Effector CD8-positive, alpha-beta T cell (primary cell): Measurements from ENCODE around the gene WARS2.

ENCODE experiments used
- DNase-seq: peaks from one replicate; lab custom pipeline; 2025; lab: John Stamatoyannopoulos, UW

Gene WARS2

DNA sequence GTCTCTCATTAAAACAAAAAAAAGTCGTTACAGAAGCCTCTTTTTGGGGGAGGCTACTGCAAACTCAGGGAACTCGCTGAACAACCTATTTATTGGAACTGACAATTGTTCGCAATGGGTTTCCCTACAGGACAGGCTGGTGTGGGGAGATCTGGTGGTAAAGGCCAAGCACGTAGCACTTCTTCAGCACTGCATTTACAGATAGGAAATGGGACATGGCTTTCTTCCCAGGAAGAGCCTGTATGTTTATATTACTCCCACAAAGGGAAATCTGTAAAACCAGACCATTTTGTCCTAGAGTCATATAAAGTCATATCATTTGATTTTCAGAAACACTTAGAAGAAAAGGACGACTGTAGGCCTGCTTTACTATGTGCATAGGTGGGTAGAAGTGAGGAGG lies 113.5 kb downstream of the WARS2 start:
- DNase-seq = no peak

DNA sequence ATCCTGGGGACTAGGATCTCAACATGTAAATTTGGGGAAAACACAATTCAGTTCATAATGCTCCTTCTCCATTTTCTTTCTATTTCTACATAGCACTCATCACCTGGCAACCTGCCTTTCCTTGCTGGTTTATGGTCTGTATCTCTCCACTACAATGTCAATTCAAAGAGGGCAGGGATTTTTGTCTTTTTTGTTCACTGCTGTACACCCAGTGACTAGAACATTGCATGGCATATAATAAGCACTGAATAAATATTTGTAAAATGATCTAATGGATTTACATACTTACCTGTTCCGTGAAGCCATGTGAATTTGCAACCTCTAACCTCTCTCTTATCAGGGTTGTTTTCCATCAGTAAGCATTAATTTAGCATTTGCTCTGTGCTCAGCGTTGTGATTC lies 124.9 kb downstream of the WARS2 start:
- DNase-seq = no peak

DNA sequence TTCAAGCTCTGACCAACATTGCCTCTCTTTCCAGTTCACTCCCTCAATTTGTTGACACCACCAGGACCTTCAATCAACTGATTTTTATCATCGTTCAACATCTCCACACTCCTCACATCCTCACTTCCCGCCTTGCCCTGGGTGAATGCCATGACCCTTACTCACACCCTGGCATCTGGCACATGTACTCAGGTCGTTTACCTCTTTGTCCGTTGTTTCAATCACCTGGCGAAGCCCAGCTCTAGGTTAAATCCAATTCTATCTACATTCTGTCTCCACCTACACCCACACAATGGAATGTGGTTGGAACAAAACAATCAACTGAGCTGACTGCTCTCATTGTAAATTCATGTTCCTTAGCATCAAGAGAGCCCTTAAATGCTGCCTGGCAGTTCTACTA lies 128.1 kb downstream of the WARS2 start:
- no peak for DNase-seq

DNA sequence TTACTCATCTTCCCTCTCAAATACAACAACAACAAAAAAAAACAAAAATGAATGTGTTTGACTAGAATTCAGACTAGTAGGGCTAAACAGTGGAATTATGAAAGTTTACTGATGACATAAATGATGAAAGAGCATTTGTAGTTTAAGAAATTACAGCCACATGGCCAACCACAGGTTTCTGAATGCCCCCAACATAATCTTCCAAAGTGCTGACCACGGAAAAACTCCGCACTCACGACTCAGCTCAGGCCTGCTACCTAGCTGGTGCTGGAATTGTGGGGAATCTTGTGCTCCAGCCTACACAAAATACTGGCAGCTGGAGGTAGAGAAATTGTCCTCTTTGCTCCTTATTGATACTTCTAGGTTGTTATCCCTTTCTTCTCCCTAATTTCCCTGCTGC lies 128.7 kb downstream of the WARS2 start:
- DNase-seq = no peak

DNA sequence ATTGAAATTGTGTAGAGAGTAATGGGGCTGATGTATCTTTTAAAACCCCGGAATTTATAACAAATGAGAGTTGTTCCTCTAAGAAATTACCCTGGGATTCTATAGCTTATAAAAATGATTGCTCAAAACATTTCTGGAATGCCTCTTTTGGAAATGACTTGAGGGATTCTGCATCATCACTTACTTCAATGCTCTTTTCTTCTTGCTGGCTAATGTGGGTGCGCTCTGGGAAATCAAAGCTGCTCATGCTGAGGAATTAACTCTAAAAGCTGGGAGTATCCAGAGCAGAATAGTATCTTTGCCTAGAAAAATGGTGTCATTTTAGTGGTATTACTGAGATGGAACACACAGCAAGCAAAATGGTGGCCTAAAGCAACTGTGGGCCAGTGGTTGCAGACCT lies 129.3 kb downstream of the WARS2 start:
- DNase-seq = no peak

DNA sequence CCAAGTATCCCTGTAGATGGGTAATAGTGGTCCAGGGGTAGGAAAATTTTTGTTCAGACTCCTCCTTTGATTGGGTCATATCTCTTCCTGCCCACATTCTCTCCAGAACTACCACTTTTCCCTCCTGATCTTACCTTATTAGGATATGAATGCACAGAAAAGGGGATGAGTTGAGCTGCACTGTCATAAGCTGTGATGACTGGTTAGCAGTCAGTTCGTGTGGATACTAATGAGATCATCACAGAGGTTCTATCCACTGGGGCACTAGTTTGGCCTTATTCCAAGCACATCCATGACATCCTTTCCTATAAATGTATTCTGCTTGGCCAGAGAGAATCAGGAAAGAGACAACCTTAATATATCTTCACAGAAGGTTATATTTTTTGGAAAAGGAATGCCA lies 130.3 kb downstream of the WARS2 start:
- DNase-seq = no peak

DNA sequence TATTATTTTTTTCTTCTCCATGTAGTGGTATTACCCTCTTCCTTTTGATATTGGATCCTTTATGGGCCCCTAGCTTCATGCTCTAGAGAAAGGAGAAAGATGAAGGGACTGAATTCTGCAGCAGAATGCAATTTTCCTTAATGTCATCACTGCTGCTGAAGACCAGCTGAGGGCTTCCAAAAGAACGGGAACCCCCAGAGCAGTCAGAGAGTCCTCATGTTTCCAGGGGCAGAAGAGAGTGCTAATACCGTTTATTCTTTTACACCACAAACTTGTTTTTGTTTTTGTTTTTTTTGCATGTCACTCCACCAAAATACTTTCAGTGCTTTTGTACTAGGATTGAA lies 131.2 kb downstream of the WARS2 start:
- DNase-seq = no peak

DNA sequence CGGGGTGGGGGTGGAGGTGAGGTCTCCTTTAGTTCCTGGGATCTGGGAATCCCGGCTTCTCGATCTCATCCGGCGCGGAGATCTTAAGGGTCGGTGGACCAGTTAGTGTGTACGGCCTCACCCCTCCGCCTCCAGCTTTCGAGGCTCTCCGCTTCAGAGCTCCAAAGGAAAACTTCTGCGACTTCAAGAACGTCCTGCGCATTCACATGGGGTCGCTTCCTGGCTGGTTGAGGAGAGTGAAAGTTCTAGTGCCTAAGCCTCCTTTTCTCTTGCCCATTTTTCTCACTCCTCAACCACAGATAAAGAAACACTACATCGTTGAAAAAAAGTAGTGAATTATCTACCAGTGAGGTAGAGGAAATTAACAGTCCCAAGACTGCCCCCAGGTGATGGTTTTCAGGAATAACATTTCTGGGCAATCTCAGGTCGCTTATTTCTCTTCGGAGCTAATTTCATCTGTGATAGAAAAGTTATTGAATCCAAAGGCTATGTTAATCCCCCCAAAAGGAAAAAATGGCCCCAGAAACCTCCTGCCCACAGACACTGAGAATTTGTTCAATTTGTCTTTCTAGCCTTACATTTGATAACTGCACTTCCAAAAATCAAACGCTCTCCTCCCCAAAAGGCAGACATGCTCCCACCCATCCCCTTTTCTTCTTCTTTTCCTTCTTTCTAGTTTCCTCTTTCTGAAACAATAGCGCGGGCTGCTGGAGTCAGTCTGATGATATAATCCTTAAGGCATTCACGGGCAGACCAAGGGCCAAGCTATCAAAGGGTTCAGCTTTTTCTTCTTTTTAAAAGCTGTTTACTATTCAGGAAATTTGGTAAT lies 131.8 kb downstream of the WARS2 start:
- no peak for DNase-seq

DNA sequence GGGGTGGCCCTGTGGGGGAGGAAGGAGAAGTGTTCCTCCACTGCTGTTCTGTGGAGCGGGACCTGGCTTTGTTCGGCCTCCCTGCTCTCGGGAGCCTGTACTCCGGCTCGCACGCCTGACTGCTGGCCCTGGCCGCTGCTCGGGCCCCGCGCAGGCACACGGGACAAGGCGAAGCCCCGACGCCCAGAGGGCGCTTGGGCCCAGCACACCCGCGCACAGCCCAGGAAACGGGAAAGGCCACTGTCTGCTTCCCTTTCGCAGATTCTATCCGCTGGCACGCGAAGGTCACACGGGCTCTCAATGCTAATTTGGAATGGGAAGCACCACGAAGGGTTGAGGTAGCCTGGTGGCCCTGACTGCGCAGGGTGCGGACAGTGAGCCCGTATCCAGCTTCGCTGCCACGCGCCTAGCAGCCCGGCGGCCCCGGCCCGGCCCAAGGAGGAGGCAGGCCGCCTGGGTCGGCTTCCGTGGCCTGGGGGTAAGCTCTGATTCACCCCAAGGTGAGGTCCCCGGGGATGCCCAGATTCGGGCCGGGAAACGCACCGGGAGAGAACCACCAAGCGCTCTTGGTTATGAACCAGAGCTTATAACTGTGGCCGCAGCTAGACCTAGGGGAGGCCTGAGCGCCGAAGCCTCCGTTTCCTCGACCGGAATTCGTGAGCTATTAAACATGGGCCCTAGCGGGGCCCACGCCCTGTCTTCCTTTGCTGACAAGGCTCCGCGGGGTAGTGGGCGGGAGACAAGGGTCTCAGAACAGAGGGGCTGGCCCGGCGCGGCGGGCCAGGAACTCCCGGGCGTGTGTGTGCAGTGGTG lies 132.6 kb downstream of the WARS2 start:
- no peak for DNase-seq

DNA sequence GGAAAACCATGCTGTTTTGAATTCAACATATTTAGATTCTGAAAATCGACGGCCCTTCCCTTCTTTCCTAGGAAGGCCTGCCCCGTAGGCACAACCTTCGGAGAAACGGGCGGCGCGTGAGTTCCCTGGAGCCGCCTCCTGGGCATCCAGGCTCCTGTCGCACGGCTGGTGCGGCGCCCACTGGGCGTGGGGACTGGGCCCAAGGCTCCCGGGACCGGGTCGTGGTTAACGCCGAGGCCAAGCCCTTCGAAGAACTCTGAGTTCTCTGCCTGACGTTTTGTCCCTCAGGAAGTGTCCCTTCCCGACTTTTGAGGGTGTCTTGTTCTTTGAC lies 133.1 kb downstream of the WARS2 start:
- no peak for DNase-seq

DNA sequence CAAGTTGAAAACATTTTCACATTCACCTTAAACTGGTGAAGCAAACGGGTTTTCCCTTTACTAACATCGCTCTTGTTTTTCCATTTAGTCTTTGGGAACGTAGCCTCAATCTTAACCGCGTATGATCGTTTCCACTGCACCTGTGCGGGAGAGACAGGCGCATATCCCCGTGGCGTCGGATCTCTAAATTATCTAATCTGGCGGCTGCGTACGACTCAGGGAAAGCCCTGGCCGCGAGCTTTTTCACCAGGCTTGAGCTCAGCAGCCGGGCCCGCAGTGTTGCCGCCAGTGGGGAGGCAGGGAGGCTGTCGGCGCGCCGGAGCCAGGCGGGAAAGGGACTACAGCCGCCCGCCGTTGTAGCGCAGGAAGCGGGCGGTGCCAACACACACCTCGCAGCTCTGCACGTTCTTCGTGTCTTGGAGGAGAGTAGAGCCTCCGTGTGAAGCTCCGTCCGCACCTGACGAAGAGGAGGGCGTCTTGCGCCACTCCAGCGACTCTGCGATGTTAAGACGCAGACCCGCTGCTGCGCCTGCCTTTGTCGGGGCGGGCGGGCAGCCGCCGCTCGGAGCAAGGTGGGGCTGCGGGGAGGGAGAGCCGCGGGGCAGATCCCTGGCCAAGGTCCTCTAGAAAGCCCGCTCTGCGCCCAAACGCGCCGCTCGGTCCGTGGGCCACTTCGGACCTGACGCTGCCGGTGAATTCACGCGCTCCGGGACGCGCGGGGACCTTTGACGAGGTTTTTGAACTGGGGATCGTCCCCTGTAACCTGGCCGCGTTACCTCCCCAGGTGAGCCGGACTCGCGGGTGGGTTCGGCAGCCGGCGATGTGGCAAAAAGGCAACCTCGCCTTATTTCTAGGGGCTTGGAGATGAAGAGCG lies 133.8 kb downstream of the WARS2 start:
- no peak for DNase-seq

DNA sequence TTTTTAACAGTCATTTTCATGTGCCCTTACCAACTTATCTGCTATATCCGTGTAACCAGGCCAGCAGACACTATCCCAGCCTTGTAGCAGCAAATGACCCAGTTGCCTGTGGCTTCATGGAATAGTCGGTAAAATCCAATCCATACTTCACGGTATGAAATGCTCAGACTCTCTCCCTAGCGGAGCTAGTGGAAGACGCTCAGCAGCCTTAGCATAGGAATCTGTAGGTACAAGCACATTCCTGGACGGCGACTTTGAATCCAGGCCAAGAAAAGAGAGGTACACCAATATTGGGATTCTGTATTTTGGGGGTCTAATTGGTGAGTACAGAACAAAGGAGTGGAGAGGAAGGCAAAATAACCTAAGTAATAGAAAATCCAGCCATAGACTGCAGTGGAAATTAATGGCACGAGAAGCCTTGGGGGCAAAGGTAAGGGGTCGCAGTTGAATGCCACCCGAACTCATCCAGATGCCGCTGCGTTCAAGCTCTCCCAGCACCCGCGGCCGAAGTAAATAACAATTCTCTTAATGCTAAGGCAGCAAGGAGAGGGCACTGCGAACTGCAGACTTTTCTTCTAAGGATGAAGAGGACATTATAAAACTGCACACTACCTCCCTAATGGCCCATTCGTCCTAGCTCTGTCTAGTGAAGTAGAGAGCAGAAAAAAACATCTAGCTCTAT lies 134.6 kb downstream of the WARS2 start:
- DNase-seq = no peak

DNA sequence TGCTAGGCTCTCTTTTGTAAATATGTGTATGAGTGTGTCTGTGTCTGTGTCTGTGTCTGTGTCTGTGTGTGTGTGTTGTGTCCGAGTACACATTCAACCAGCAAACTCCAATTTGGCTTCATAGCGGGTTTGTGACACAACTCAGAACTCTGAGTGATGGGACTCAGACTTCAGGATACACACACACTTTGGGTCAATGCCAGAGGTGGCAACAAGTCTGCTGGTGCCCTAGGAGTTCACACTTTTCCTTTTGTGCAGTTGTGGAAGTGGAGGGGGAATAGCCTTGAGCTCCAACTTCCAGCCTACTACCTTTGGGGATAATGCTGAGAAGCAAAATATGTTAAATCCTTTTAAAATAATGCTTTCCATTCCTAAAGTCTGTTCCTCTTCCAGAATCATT lies 135.7 kb downstream of the WARS2 start:
- no peak for DNase-seq

DNA sequence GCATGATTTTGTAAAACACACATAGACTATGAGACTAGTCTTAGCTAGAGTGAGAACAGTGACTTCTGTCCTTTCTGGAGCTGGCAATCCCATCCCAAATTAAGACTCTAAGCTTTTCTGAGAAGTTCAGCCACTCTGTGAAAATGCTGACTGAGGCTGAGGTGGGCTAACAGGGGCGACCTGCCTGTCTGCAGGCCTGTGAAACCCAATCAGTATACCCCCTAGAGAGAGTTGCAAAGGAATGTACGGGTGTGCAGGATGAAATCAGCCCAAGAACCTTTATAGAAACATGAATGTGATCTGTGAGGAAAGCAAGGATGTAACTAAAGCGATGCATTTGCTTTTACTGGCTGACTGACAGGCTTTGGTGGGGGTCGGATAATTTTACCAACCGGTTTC lies 136.3 kb downstream of the WARS2 start:
- no peak for DNase-seq

DNA sequence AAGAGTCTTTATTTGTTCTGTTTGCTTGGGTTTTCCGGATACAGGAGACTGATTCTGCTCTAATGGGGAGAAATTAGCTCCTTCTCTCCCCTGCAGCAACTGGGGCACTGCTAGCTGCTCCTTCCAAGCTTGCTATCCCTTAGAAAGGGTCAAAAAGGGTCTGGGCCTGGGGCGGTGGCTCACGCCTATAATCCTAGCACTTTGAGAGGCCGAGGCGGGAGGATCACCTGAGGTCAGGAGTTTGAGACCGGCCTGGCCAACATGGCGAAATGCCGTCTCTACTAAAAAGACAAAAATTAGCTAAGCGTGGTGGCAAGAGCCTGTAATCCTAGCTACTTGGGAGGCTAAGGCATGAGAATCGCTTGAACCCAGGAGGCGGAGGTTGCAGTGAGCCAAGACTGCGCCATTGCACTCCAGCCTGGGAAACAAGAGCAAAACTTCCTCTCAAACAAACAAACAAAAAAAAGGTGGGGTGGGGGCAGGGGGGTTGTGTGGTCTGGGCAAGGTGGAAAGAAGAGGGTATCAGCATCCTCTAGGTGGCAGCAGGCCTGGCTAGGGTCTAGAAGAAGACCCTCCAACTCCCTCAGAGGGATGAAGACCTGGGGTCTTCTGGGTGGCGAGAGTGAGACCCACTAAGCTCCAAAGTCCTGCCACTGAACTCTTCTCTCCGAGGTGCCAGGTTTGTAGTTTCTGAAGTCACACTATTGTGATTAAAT lies 136.9 kb downstream of the WARS2 start:
- DNase-seq = no peak

DNA sequence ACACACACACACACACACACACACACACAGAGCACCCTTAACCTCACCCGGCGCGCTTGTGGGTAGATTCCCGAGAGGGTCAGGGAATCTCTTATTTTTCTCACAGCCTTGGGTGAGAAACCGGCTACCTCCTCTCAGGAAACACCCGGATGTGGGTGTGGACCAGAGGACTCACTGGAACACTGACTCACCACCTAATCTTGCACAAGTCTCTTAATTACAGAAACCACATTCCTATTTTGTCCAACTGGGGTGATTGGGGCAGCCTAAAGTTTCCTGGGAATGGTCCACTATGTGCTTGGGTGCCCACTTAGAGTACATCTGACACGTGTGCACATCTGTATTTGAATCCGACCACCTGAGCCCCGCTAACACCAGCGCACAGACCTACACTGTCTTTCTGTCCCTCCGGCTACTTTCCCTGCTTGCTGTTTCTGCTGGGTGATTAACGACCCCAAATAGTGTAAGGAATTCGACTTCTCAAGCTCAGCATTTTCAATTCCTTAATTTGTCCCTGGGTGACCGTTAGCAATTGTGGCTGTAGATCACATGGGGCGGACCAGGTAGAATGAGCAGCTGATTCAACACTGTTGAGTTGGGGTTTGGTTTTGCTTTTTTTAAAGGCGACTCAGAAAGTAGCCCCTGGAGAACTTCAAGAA lies 138.3 kb downstream of the WARS2 start:
- DNase-seq = no peak

DNA sequence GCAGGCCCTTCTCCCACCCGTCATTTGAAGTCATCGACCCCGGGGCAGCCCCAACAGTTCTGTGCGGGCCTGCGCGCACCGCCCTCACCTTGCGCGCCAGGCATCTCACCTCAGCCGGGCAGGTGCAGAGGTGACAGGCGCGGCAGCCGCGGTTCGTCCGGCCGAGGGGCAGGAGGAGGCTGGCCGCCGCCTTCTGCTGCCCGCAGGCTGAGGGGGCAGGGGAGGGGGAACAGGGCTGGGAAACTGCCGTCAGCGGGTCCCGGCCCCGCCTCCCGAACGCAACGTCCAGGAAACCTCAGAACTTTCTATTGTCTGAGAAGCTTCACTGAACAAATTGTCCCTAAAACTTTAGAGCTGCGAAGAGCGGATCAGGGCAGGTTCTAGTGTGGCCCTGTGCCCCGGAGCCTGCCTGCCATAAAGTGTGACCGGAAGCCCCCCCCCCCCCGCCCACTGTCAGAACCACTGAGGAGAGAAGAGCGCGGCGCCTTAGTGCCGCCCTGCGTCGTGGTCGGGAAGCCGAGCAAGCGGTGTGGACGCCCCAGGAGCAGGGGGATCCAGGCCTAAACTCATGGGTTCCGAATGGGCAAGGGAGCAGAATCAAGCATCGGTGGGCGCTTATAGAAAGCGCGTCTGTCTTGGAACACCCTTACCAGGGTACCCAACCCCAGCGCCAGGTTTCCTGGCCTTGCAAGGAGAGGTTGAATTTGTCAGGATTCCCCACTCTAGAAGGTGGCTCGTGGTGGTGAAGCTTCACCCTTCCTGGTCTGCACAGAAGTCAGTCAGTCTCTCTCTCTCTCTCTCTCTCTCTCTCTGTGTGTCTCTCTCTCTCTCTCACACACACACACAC lies 139.0 kb downstream of the WARS2 start:
- DNase-seq = no peak

DNA sequence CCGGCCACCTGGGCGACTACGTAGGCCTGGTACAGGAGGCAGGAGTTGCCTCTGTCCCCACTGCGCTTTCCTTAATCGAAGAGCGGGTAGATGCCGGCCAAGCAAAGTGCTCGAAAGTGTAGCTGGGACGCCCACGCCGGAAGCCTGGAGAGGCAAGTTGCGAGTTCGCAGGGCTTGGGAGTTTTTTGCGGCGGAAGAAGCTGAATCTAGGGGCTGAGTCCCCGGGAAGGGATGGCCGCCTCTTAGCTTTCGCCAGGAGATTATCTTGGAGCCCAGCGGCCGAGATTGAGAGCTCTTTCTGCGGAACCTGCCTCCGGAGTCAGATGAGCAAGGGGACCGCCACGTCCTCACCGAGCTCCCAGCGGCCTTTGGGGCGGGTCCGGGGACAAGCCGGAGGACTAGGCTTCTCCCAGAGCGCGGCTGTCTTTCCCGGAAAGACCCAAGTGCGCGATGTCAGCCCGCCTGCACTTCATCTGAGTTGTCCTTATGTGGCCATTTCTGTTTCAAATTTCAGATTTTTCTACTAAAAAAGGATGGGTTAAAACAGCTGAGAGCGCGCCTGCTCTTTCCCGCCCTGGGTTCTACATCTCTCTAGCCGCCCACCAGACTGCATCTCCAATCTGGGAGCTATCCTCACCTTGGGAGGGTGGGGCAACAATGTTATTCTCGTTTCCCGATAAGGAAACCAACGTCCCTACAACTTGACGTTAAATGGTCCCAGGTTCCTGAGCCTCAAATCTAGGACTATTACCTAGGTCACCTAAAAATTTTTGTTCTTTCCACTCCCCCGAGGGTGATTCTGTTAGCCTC lies 139.9 kb downstream of the WARS2 start:
- DNase-seq = no peak
